H1 (cell line): ENCODE results near the gene ZMYM4.

Experiments used
- JUND ChIP-seq: IDR thresholded peaks from 2 replicates; pipeline ENCODE4 v1.6.1; 2011; ENCODE audit warnings: mild to moderate bottlenecking, improper control_type of control experiment, low read length
- YY1 ChIP-seq: IDR thresholded peaks from 2 replicates; pipeline ENCODE4 v1.6.1; 2011; ENCODE audit warnings: low read depth, mild to moderate bottlenecking, low read length
- TF ChIP-seq, protein P1 (sequence below), 3 experiments: IDR thresholded peaks; 1 replicate in 2 of 3; 2 replicates in 1 of 3; pipeline versions ENCODE4 v1.5.1 to v1.6.1; 2011; ENCODE audit warnings: low read length in 3 of 3, mild to moderate bottlenecking in 3 of 3, inconsistent platforms in 2 of 3, low read depth in 1 of 3, moderate library complexity in 1 of 3; ENCODE audit not compliant: insufficient read depth in 1 of 3; ENCODE audit errors: control extremely low read depth in 1 of 3

- no peak for TF ChIP-seq JUND
- TF ChIP-seq YY1: no peak
- TF ChIP-seq, protein P1, sequence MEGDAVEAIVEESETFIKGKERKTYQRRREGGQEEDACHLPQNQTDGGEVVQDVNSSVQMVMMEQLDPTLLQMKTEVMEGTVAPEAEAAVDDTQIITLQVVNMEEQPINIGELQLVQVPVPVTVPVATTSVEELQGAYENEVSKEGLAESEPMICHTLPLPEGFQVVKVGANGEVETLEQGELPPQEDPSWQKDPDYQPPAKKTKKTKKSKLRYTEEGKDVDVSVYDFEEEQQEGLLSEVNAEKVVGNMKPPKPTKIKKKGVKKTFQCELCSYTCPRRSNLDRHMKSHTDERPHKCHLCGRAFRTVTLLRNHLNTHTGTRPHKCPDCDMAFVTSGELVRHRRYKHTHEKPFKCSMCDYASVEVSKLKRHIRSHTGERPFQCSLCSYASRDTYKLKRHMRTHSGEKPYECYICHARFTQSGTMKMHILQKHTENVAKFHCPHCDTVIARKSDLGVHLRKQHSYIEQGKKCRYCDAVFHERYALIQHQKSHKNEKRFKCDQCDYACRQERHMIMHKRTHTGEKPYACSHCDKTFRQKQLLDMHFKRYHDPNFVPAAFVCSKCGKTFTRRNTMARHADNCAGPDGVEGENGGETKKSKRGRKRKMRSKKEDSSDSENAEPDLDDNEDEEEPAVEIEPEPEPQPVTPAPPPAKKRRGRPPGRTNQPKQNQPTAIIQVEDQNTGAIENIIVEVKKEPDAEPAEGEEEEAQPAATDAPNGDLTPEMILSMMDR (IDR thresholded peaks at IDR 0.05; ENCODE audit: control extremely low read depth in 1 of 3, insufficient read depth in 1 of 3, low read depth in 1 of 3, low read length in 3 of 3): no peak
Measured at GRCh38 chr1:35282172-35282571, 13.7 kb downstream of the ZMYM4 start.
